GM21619 (cell line): ENCODE results near the gene EIF4A3.
"Not testable (repeated sequence)": the region's sequence is repeated elsewhere in the genome, so short reads cannot be mapped to it uniquely, and the experiment has no call there.

Experiments
- ATAC-seq: cut with Tn5 transposase; IDR thresholded peaks from one replicate; pipeline ENCODE4 v1.9.1; 2021; ENCODE audit not compliant: unreplicated experiment

EIF4A3 gene

GRCh38 chr17:80173126-80173525, 26.2 kb upstream of the EIF4A3 start:
- ATAC-seq: no peak

GRCh38 chr17:80171681-80172080, 24.8 kb upstream of the EIF4A3 start:
- ATAC-seq: no peak

DNA sequence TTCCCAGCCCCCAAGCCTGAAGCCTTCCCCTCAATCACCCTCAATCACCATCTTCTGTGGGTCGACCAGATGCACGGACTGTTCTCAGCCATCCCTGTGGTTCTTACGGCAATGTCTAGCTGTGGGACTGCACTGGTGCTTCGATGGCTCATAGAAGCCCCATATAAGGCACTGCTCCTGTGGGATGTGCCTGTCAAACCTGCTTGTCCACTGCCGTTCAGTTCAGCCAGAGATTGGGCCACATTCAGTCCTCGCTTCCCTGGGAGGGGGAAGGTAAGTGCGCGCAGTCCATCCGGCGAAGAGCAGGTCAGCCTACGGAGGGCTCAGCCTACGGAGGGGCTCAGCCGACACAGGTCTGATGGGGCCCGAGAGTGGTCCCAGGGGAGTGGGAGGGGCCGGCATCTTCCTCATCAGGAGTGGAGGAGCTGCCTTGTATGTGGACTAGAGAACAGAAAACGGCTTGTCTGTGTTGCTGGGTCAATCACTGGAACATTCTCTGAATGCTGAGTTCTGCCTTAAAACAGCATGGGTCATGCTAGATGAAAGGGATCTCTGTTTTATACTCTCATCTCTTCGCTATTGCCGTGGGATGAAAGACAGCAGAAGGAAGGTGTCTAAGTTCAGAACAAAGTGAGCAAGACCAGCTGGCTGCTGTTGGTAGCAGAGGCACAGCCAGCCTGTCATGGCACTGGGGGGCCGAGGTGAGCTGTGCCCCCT, 23.0 kb upstream of the EIF4A3 start, which contains the start of gene CARD14:
Gene CARD14 (plus strand): TSS at position 247 of the 717 bp plus-strand sequence. CDS start 11,409 bp downstream, outside the sequence.
- ATAC-seq: no peak

GRCh38 chr17:80169107-80169506, 22.2 kb upstream of the EIF4A3 start:
- ATAC-seq: no peak

GRCh38 chr17:80168371-80168770, 21.4 kb upstream of the EIF4A3 start:
- no peak for ATAC-seq

DNA sequence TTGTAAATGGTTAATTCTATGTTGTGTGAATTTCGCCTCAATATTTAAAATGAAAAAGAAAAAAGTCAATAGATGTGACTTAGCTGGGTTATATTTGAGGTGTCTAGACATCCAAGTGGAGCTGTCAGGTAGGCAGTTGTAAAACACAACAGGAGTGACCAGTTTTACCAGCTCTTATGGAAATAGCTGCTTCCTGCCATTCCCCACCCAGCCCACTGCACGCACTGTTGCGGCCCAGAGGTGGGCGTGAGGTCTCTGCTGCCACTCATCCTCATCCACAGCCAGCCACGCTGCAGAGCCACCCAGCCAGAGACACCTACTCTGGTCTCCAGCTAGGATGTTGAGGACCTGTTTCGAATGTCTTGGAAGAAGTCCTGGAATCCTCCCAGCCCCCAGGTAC, 19.5 kb upstream of the EIF4A3 start:
- no peak for ATAC-seq

- no peak for ATAC-seq
These were observed 17.3 kb upstream of the EIF4A3 start for GRCh38 chr17:80164185-80164584.

- no peak for ATAC-seq
These were observed 16.4 kb upstream of the EIF4A3 start for GRCh38 chr17:80163336-80163735.

GRCh38 chr17:80160536-80160935, 13.6 kb upstream of the EIF4A3 start:
- no peak for ATAC-seq

GRCh38 chr17:80158846-80159245, 11.9 kb upstream of the EIF4A3 start:
- ATAC-seq: no peak

DNA sequence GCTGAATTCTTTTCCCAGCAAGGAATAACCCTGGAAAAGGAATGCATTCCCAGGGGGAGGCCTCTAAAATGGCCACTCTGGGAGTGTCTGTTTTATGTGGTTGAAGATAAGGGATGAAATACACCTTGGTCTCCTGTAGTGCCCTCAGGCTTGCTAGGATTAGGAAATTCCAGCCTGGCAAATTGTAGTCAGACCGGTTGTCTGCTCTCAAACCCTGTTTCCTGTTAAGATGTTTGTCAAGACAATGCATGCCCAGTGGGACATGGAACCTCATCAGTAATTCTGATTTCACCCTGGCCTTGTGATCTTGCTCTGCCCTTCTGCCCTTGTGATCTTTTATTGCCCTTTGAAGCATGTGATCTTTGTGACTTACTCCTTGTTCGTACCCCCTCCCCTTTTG, 8.7 kb upstream of the EIF4A3 start:
- ATAC-seq: not testable (repeated sequence)

DNA sequence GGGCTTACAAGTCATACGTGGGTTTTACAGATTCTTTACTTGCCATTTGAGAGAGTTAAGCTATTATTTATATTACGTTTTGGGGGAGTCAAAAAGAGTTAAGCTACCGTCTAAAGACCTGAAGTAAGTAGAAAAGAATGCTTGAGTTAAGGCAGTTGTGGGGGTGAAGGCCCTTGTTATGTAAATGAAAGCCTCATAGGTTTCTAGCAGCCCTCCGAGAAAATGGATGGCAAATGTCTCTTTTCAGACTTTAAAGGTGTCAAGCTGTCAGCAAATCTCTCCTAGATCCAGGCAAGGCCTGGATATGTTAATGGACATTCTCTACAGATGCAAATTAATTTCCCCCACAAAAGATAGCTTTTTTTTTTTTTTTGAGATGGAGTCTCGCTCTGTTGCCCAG, 7.2 kb upstream of the EIF4A3 start:
- no peak for ATAC-seq

GRCh38 chr17:80153004-80153403, 6.1 kb upstream of the EIF4A3 start:
- ATAC-seq: peak; percentile 64

DNA sequence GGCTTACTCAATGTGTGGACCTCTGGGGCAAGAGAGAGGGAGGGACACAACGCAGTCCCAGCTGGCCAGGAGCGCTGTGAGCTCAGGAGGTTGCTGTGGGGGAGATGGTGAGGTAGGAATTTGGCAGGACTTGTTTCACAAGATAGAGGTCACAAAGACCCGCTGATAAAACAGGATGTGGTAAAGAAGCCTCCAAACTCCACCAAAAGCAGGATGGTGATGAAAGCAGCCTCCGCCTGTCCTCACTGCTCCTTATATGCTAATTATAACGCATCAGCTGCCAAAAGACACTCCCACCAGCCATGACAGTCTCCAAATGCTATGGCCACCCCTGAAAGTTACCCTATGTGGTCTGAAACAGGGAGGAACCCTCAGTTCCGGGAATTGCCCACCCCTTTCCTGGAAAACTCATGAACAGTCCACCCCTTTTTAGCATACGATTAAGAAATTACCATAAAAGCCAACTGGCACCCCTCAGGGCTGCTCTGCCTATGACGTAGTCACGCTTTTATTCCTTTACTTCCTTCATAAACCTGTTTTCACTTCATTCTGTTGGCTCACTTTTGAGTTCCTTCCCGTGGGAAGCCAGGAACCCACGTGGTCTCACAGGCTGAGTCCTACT, 5.3 kb upstream of the EIF4A3 start:
- ATAC-seq: no peak

DNA sequence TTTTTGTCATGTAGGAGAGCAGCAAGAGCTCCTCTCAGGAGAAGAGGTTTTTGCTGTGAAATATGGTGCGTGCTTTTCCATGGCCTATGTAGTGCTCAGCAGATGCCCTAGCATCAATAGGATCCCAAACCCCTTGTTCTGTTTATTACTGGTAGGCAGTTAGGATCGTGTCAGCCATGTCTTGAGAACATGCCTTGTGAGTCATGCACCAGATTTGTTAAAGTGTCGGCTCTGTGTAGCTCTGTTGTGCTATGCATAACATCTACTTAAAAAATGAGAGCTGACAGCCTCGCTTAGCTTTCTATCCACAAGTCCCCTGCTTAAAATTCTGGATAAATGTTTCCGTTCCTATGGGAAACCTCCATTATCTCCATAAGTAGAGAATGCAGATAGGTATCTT, 4.4 kb upstream of the EIF4A3 start:
- ATAC-seq: no peak

DNA sequence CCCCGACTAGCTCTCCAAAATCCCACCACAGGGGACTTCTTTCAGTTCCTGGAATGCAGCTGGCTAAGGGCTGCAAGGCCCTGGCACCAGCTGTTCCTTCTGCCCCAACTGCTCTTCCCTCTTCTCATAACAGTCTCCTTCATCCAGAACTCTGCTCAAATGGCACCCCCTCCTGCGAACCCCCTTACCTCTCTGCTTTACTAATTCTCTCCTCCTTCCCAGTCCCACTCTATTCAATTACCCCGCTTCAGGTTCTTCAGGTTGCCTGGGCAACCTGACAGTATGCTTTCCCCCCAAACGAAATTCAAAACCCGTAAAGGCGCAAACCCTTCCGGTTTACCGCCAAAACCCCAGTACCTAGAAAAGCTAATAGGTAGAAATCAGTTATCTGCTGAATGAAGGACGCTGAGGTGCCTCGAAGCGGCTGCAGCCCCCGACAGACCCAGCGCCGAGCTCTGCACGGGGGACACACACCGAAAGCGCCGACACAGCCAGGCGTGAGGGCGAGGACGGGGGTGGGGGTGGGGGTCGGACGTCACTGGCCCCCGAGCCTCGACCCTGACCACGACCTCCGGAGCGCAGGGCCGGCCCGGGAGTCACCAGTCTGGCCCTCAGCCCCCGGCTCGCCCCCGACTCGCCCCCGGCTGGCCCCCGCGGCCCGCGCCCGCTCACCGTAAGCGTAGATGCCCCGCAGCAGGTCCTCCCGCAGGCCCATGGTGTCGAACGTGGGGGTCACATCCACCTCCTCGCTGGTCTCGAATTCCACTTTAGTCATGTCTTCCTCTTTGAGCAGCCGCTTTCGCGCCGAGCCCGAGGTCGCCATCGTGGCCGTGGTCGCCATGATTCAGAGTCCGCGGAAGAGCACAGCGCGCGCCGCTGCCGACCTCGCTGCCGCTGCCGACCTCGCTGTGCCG, 550 bp downstream of the EIF4A3 start:
- ATAC-seq: peak; percentile 14

- no peak for ATAC-seq
These were observed 1.6 kb downstream of the EIF4A3 start for GRCh38 chr17:80145076-80146075.

GRCh38 chr17:80142929-80143328, 4.0 kb downstream of the EIF4A3 start:
- no peak for ATAC-seq

- ATAC-seq: no peak
These were observed 5.3 kb downstream of the EIF4A3 start for GRCh38 chr17:80141463-80142165.
